NT2/D1 (cell line): Measurements from ENCODE around the gene OMD.
"Not testable (repeated sequence)": the region's sequence is repeated elsewhere in the genome, so short reads cannot be mapped to it uniquely, and the experiment has no call there.

Experiments used
- YY1 ChIP-seq: IDR thresholded peaks from 2 replicates; pipeline ENCODE4 v1.6.1; 2011; ENCODE audit not compliant: insufficient read length, insufficient read depth
- ZNF274 ChIP-seq: IDR thresholded peaks from 2 replicates; pipeline ENCODE4 v1.6.1; 2011; ENCODE audit warnings: mild to moderate bottlenecking, low read depth, low read length

DNA sequence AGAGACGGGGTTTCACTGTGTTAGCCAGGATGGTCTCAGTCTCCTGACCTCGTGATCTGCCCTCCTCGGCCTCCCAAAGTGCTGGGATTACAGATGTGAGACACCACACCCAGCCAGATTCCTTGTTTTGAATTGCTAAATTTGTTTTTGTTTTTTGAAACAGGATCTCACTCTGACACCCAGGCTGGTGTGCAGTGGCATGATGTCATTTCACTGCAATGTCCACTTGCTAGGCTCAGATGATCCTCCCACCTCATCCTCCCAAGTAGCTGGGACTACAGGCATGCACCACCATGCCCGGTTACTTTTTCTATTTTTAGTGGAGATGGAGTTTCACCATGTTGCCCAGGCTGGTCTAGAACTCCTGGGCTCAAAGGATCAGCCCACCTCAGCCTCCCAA, 13.1 kb downstream of the OMD start:
- not testable (repeated sequence) for TF ChIP-seq ZNF274, YY1
